ENCODE measurements around the gene NXT1. TPM values are rescaled to one million over a fixed set of nuclear protein-coding genes. Genes with fewer than 3 reads are reported as not detected.

The NXT1 gene
- total and polyA plus RNA-seq, 10 of the 15 experiments (the other 5 are each of a cell fraction or from before 2014, with no cell fraction given) = 10.2 to 66.7 (median 44.0) TPM

GRCh38 chr20:23315099-23315498, 35.5 kb upstream of the NXT1 start:
- H4K20me1 ChIP-seq (ENCODE audit: control insufficient read depth, insufficient read depth) = no peaks in the 10 kb centered on the region
- FAIRE-seq = no peak
- H3K79me2 ChIP-seq (ENCODE audit: control insufficient read depth, insufficient read depth, low read length) = no peaks in the 10 kb centered on the region
- WGBS (ENCODE audit: insufficient coverage, insufficient replicate concordance, low lambda C conversion rate, missing lambda C conversion rate) = 62% methylated on average over 9 of the region's 9 CpGs
- no peak overlapping the region for H2AFZ ChIP-seq (ENCODE audit: control insufficient read depth, low read depth, low read length)
- H3K9me3 ChIP-seq (replicated peaks; ENCODE audit: control insufficient read depth, insufficient read depth, low read length) = no peaks in the 10 kb centered on the region
- no TSS peak for BruUV-seq (replicated peaks)
- TF ChIP-seq SREBF2 (IDR thresholded peaks at IDR 0.05; ENCODE audit: low read length) (no peak), TARDBP (IDR thresholded peaks at IDR 0.05; ENCODE audit: borderline replicate concordance) (no peak), NBN (IDR thresholded peaks at IDR 0.05) (no peak), CHD4 (IDR thresholded peaks at IDR 0.05) (no peak), FOXM1 (IDR thresholded peaks at IDR 0.05; ENCODE audit: low read depth, low read length) (no peak), SP1 (IDR thresholded peaks at IDR 0.05; ENCODE audit: low read depth, low read length) (no peak), NFYA (IDR thresholded peaks at IDR 0.05; ENCODE audit: borderline replicate concordance, low read depth, low read length) (no peak), RCOR1 (conservative IDR thresholded peaks at IDR 0.05; ENCODE audit: low read depth, low read length) (no peak), MYB (IDR thresholded peaks at IDR 0.05; ENCODE audit: borderline replicate concordance, low read depth, low read length) (no peak), MTA2 (IDR thresholded peaks at IDR 0.05; ENCODE audit: low read depth) (no peak), PAX5 (IDR thresholded peaks at IDR 0.05; ENCODE audit: borderline replicate concordance, low read depth, low read length) (no peak), DPF2 (IDR thresholded peaks at IDR 0.05) (no peak), SIX5 (IDR thresholded peaks at IDR 0.05; ENCODE audit: low read depth, low read length, severe bottlenecking) (no peak), CEBPZ (IDR thresholded peaks at IDR 0.05; ENCODE audit: low read depth, low read length) (no peak), NFXL1 (IDR thresholded peaks at IDR 0.05; ENCODE audit: borderline replicate concordance) (no peak), MLLT1 (IDR thresholded peaks at IDR 0.05) (no peak), KLF5 (IDR thresholded peaks at IDR 0.05; ENCODE audit: partially characterized antibody) (no peak), CBX5 (IDR thresholded peaks at IDR 0.05; ENCODE audit: low read depth) (no peak)
- H3K4me3 ChIP-seq = no peak overlapping the region
- RAD21 ChIA-PET (ENCODE audit: unreplicated experiment) = no interaction called here
- POLR2A ChIA-PET = no interaction called here
- CTCF ChIA-PET = no interaction called here
- H3K27me3 ChIP-seq (replicated peaks in 1 of 2; ENCODE audit: control insufficient read depth in 2 of 2, insufficient read depth in 2 of 2, low read length in 1 of 2) = peaks cover 0 to 2% of the 10 kb centered on the region in 2 experiments; a peak in 1 of 4 replicates
- no peak overlapping the region for H3K9ac ChIP-seq (ENCODE audit: control insufficient read depth, insufficient read depth, low read length)
- no peaks in the 10 kb centered on the region for H3K4me1 ChIP-seq (ENCODE audit: control insufficient read depth, insufficient read depth, low read length)
- intact Hi-C loops (cut with micrococcal nuclease; ENCODE audit: unreplicated experiment) (no loop called here), in situ Hi-C loops (cut with MboI) (no loop called here)
- H3K4me2 ChIP-seq (ENCODE audit: control insufficient read depth, insufficient read depth) = no peak overlapping the region
- SMC1A ChIA-PET (ENCODE audit: uncharacterized antibody, unreplicated experiment) = no interaction called here
- no peaks in the 10 kb centered on the region for H3K36me3 ChIP-seq (ENCODE audit: control insufficient read depth in 2 of 2, insufficient read depth in 2 of 2, low read length in 1 of 2)
- no peak overlapping the region for H3K27ac ChIP-seq (ENCODE audit: control insufficient read depth, insufficient read depth)
- no peak for ATAC-seq
- DNase-seq (ENCODE audit: low read depth, low spot score) = no peak

Measured in GM12878 (cell line).